C4-2B (cell line): ENCODE measurements around the gene PTPRN2.

Source experiments
- CTCF ChIP-seq: fragments of 450-650 bp; conservative IDR thresholded peaks from 2 replicates; pipeline ENCODE4 v1.5.1; 2017; ENCODE audit warnings: mild to moderate bottlenecking
- ZFX ChIP-seq: fragments of 450-650 bp; IDR thresholded peaks from 2 replicates; pipeline ENCODE4 v1.6.1; 2017

GRCh38 chr7:158261362-158262235, 326.0 kb downstream of the PTPRN2 start:
- TF ChIP-seq CTCF (no peak), ZFX (no peak)
